SU-DHL-6 (cell line): Measurements from ENCODE around the gene CYP19A1.

Experiments used
- H2AFZ ChIP-seq: fragments of 200-600 bp; sonication (generic); 2 replicates; pipeline ENCODE4 v1.6.1; 2014; ENCODE audit warnings: low read depth, mild to moderate bottlenecking, moderate library complexity, mixed read lengths, antibody characterized with exemption, low read length; ENCODE audit not compliant: severe bottlenecking
- H3F3A ChIP-seq: fragments of 200-600 bp; shearing (Covaris generic); 2 replicates; pipeline ENCODE4 v1.6.0; 2016; ENCODE audit warnings: antibody characterized with exemption, mild to moderate bottlenecking; ENCODE audit not compliant: insufficient read depth
- H3K27ac ChIP-seq: fragments of 200-600 bp; sonication (generic); 2 replicates; pipeline ENCODE4 v1.5.1; 2016; ENCODE audit warnings: low read depth, mild to moderate bottlenecking, low read length, moderate library complexity, mixed read lengths
- H3K27me3 ChIP-seq: fragments of 200-600 bp; sonication (generic), shearing (Covaris generic); 2 replicates; pipeline ENCODE4 v1.6.0; 2014; ENCODE audit warnings: mild to moderate bottlenecking, low read length
- H3K36me3 ChIP-seq: fragments of 200-600 bp; sonication (generic); 2 replicates; pipeline ENCODE4 v1.6.1; 2014; ENCODE audit warnings: mild to moderate bottlenecking, low read length, mixed read lengths
- H3K4me2 ChIP-seq: fragments of 300-600, 200-600 bp; shearing (Covaris generic), sonication (generic); 2 replicates; pipeline ENCODE4 v1.6.0; 2014; ENCODE audit warnings: low read length, low read depth, mild to moderate bottlenecking; ENCODE audit not compliant: poor library complexity, severe bottlenecking
- H3K4me3 ChIP-seq: fragments of 200-600 bp; sonication (generic); 2 replicates; pipeline ENCODE4 v1.5.1; 2014; ENCODE audit warnings: antibody characterized with exemption, low read length, mild to moderate bottlenecking, mixed read lengths; ENCODE audit not compliant: insufficient read depth, poor library complexity, severe bottlenecking
- H3K79me2 ChIP-seq: fragments of 200-600 bp; sonication (generic); 2 replicates; pipeline ENCODE4 v1.6.1; 2014; ENCODE audit warnings: mild to moderate bottlenecking, low read length, moderate library complexity; ENCODE audit not compliant: insufficient read depth
- H3K9ac ChIP-seq: fragments of 200-600 bp; sonication (generic); 2 replicates; pipeline ENCODE4 v1.7.0; 2014; ENCODE audit warnings: mild to moderate bottlenecking, low read length
- H3K9me2 ChIP-seq: fragments of 200-600 bp; sonication (generic); replicated peaks from 2 replicates; pipeline ENCODE4 v1.6.1; 2014; ENCODE audit warnings: low read length; ENCODE audit not compliant: insufficient read depth
- H3K9me3 ChIP-seq: fragments of 200-600 bp; sonication (generic); 2 replicates; pipeline ENCODE4 v1.6.1; 2014; ENCODE audit warnings: low read length, mixed read lengths; ENCODE audit not compliant: insufficient read depth
- H4K20me1 ChIP-seq: fragments of 200-600 bp; sonication (generic); 2 replicates; pipeline ENCODE4 v1.6.1; 2014; ENCODE audit warnings: low read depth, mild to moderate bottlenecking, antibody characterized with exemption, low read length, moderate library complexity, mixed read lengths
- EZH2phosphoT487 ChIP-seq: fragments of 200-600 bp; sonication (generic), shearing (Covaris generic); conservative IDR thresholded peaks from 2 replicates; pipeline ENCODE4 v1.6.1; 2018; ENCODE audit warnings: mild to moderate bottlenecking, antibody characterized with exemption, low read length, moderate library complexity, mixed read lengths
- TF ChIP-seq, protein P1 (sequence below): fragments of 200-600 bp; sonication (generic); IDR thresholded peaks from one replicate; pipeline ENCODE4 v1.5.1; 2017; ENCODE audit warnings: antibody characterized with exemption, mild to moderate bottlenecking, low read length, moderate library complexity; ENCODE audit not compliant: insufficient read depth, poor library complexity, severe bottlenecking

The CYP19A1 gene

GRCh38 chr15:51212239-51212638 is 126.2 kb downstream of the CYP19A1 start:
- Histone ChIP-seq H3K4me3 (no peak overlapping the region), H3K4me2 (no peak overlapping the region), H3K9me3 (no peaks in the 10 kb centered on the region), H3K9me2 (no peaks in the 10 kb centered on the region), H3K36me3 (no peaks in the 10 kb centered on the region), H3K27ac (no peak overlapping the region), H4K20me1 (no peaks in the 10 kb centered on the region), H3K79me2 (no peaks in the 10 kb centered on the region), H3K27me3 (no peaks in the 10 kb centered on the region), H3F3A (no peaks in the 10 kb centered on the region), H2AFZ (no peak overlapping the region), H3K9ac (no peak overlapping the region)
- TF ChIP-seq, protein P1, sequence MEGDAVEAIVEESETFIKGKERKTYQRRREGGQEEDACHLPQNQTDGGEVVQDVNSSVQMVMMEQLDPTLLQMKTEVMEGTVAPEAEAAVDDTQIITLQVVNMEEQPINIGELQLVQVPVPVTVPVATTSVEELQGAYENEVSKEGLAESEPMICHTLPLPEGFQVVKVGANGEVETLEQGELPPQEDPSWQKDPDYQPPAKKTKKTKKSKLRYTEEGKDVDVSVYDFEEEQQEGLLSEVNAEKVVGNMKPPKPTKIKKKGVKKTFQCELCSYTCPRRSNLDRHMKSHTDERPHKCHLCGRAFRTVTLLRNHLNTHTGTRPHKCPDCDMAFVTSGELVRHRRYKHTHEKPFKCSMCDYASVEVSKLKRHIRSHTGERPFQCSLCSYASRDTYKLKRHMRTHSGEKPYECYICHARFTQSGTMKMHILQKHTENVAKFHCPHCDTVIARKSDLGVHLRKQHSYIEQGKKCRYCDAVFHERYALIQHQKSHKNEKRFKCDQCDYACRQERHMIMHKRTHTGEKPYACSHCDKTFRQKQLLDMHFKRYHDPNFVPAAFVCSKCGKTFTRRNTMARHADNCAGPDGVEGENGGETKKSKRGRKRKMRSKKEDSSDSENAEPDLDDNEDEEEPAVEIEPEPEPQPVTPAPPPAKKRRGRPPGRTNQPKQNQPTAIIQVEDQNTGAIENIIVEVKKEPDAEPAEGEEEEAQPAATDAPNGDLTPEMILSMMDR, result no peak
- no peak for TF ChIP-seq EZH2phosphoT487

- Histone ChIP-seq H3K9me2 (no peaks in the 10 kb centered on the region), H3K9ac (no peak overlapping the region), H3K4me3 (no peak overlapping the region), H3K79me2 (no peaks in the 10 kb centered on the region), H3F3A (no peaks in the 10 kb centered on the region), H2AFZ (no peak overlapping the region), H3K4me2 (no peak overlapping the region), H3K27ac (no peak overlapping the region), H4K20me1 (no peaks in the 10 kb centered on the region), H3K27me3 (no peaks in the 10 kb centered on the region), H3K36me3 (no peaks in the 10 kb centered on the region), H3K9me3 (no peaks in the 10 kb centered on the region)
- TF ChIP-seq, protein P1, result no peak
Observed at GRCh38 chr15:51205050-51205975, 133.1 kb downstream of the CYP19A1 start.

DNA sequence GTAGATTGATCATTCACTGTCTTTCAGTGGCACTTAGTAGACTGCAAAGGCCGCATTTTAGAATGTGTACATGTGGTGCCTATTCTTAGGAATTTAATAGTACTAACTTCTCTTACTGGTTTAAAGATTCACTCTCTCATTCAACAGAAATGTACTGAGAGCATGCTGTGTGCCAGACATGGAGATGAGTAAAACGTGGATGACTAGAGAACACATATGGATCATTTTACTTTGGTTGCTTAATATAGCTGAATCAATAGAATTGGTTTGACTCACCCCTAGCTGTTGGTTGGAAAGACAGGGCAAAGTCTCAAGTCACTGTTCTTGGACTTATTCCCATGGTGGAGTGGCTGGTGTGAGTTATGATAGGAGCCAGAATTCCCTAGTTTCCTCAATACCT is 134.6 kb downstream of the CYP19A1 start:
- no peak overlapping the region for H3K27ac ChIP-seq
- no peak overlapping the region for H3K9ac ChIP-seq
- no peaks in the 10 kb centered on the region for H4K20me1 ChIP-seq

More for the DNA sequence above, 134.6 kb downstream of the CYP19A1 start:
- no peaks in the 10 kb centered on the region for H3F3A ChIP-seq
- no peaks in the 10 kb centered on the region for H3K9me2 ChIP-seq
- H3K4me2 ChIP-seq, result no peak overlapping the region
- H2AFZ ChIP-seq, result no peak overlapping the region
- H3K27me3 ChIP-seq, result no peaks in the 10 kb centered on the region
- no peaks in the 10 kb centered on the region for H3K36me3 ChIP-seq
- H3K79me2 ChIP-seq, result no peaks in the 10 kb centered on the region
- TF ChIP-seq, protein P1, result no peak
- TF ChIP-seq EZH2phosphoT487, result no peak
- no peak overlapping the region for H3K4me3 ChIP-seq
- H3K9me3 ChIP-seq, result no peaks in the 10 kb centered on the region
